Measurements from ENCODE around the gene LRRC40. TPM values are rescaled to one million over a fixed set of nuclear protein-coding genes. Genes with fewer than 3 reads are reported as not detected.

Gene LRRC40
- total and polyA plus RNA-seq, 2 donors (not counting 3 experiments of a cell fraction or from before 2014, with no cell fraction given): 8.1 to 21.1 TPM

DNA sequence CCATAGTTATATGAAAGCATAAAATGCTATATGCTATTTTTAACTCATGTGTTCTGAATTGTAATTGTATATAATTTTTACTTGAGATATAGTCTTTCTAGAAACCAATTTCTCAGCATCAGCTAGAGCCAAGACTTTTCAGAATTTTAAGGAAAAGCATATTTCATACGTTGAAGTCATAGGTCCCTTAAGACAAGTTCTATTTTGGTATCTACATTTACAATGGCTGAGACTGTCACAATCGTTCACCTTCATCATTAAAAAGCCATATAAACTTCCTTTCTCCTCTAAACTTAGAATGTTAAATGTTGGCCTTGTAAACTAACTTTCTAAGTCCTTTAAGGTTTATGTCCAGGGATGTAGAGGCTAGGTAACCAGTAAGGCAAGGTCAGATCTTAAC is 104.1 kb downstream of the LRRC40 start:
- TF ChIP-seq EZH2 (IDR thresholded peaks at IDR 0.05; ENCODE audit: borderline replicate concordance, low read depth, low read length, severe bottlenecking) (no peak), CTCF (IDR thresholded peaks at IDR 0.05; ENCODE audit: extremely low read depth in 1 of 2, insufficient read depth in 1 of 2, low read depth in 1 of 2, low read length in 2 of 2) (no peak), MYC (IDR thresholded peaks at IDR 0.05; ENCODE audit: low read depth, low read length) (no peak), POLR2A (IDR thresholded peaks at IDR 0.05; ENCODE audit: low read depth, low read length) (no peak), GATA2 (IDR thresholded peaks at IDR 0.05; ENCODE audit: insufficient read depth, insufficient read length, low read depth, low read length) (no peak), FOS (IDR thresholded peaks at IDR 0.05; ENCODE audit: borderline replicate concordance, insufficient read depth, low read length) (no peak), MAX (IDR thresholded peaks at IDR 0.05; ENCODE audit: insufficient read depth, insufficient read length) (no peak), POLR2AphosphoS5 (IDR thresholded peaks at IDR 0.05; ENCODE audit: insufficient read depth, low read depth, low read length) (no peak), JUN (IDR thresholded peaks at IDR 0.05; ENCODE audit: borderline replicate concordance, insufficient read depth, insufficient read length, low read depth) (no peak)
- FAIRE-seq: no peak

More for the DNA sequence above, 104.1 kb downstream of the LRRC40 start:
- H2AFZ ChIP-seq (ENCODE audit: low read depth, low read length): no peak overlapping the region
- no peak overlapping the region for H3K9ac ChIP-seq (replicated peaks; ENCODE audit: extremely low read depth, insufficient read depth, low read length)
- no peak overlapping the region for H3K4me3 ChIP-seq (replicated peaks in 1 of 3; ENCODE audit: insufficient read depth in 1 of 3, low read depth in 1 of 3, low read length in 3 of 3)
- H4K20me1 ChIP-seq (replicated peaks; ENCODE audit: control insufficient read depth, extremely low read depth, insufficient read depth, low read length): no peaks in the 10 kb centered on the region
- no peak overlapping the region for H3K4me2 ChIP-seq (ENCODE audit: insufficient read depth, low read length)
- no peaks in the 10 kb centered on the region for H3K9me1 ChIP-seq (replicated peaks; ENCODE audit: control insufficient read depth, extremely low read depth, insufficient read depth, low read length)
- H3K79me2 ChIP-seq (ENCODE audit: control insufficient read depth, insufficient read depth, low read length): no peaks in the 10 kb centered on the region
- dilution Hi-C loops (cut with MboI; ENCODE audit: extremely low pct_ligation_motif_present, low sequenced_read_pairs) (no loop called here), intact Hi-C loops (cut with micrococcal nuclease) (no loop called here)
- ChIA-PET POLR2A (no interaction called here), CTCF (interaction anchor here (1.0 kb wide), 1 partner anchor 31 kb away, joined by 3 read pairs; no protein-coding TSS in a partner anchor)
- no peak for DNase-seq (ENCODE audit: low read depth, low spot score)
- no peaks in the 10 kb centered on the region for H3K9me3 ChIP-seq (replicated peaks; ENCODE audit: control insufficient read depth, insufficient read depth, low read length)
- no peaks in the 10 kb centered on the region for H3K36me3 ChIP-seq (ENCODE audit: control insufficient read depth in 2 of 2, extremely low read depth in 1 of 2, insufficient read depth in 2 of 2, low read length in 2 of 2)
- H3K27me3 ChIP-seq (ENCODE audit: control insufficient read depth in 2 of 2, insufficient read depth in 2 of 2, low read length in 2 of 2): no peaks in the 10 kb centered on the region
- no peak overlapping the region for H3K27ac ChIP-seq (ENCODE audit: insufficient read depth, low read depth, low read length)
- BruUV-seq (replicated peaks): no TSS peak
- no peaks in the 10 kb centered on the region for H3K4me1 ChIP-seq (ENCODE audit: control insufficient read depth, extremely low read depth, insufficient read depth, low read length)

Small RNA genes lying within 50 kb of the gene (small RNA-seq; reads per million reads assigned to genes)
- not detected for gene RN7SL242P (ENCODE audit: insufficient read depth, insufficient read length, low read depth, low replicate concordance)

Other genes starting within 250 kb of the LRRC40 start
- 168 and 177 TPM in 2 replicates for gene SRSF11, start 15.8 kb upstream of the LRRC40 start, total RNA-seq
- gene SRSF11, start 15.8 kb upstream of the LRRC40 start, polyA plus RNA-seq: 204 and 241 TPM in 2 replicates
- 17.3 and 17.6 TPM in 2 replicates for gene ANKRD13C, start 149.1 kb upstream of the LRRC40 start, total RNA-seq
- 4.6 and 4.9 TPM in 2 replicates for gene ANKRD13C, start 149.1 kb upstream of the LRRC40 start, polyA plus RNA-seq
- gene CTH, start 205.7 kb upstream of the LRRC40 start, total RNA-seq: 2.6 and 3.2 TPM in 2 replicates
- 1.7 and 2.0 TPM in 2 replicates for gene CTH, start 205.7 kb upstream of the LRRC40 start, polyA plus RNA-seq